ENCODE results near the gene PNMA8B. TPM values are rescaled to one million over a fixed set of nuclear protein-coding genes. Genes with fewer than 3 reads are reported as not detected.

PNMA8B gene
- total RNA-seq, 1 donor from 2014 or later = 0.09 TPM

- peaks cover 83% of the 10 kb centered on the region for H3K27me3 ChIP-seq
- Mint-ChIP-seq H3K4me1 (peaks cover 43% of the 10 kb centered on the region), H3K4me3 (no peak overlapping the region), H3K9me3 (peaks cover 4% of the 10 kb centered on the region), H3K27me3 (ENCODE audit: insufficient read depth, low read depth) (peaks cover 27% of the 10 kb centered on the region), H3K27ac (no peak overlapping the region), H3K36me3 (peaks cover 5% of the 10 kb centered on the region)
- H3K36me3 ChIP-seq = no peaks in the 10 kb centered on the region
- H3K79me2 ChIP-seq (ENCODE audit: low read depth) = no peaks in the 10 kb centered on the region
- no peaks in the 10 kb centered on the region for H4K20me1 ChIP-seq (ENCODE audit: low read depth)
- TF ChIP-seq CTCF (IDR thresholded peaks at IDR 0.05) = no peak
- TF ChIP-seq EZH2phosphoT487 (IDR thresholded peaks at IDR 0.05) = no peak
- no peak for TF ChIP-seq EZH2 (IDR thresholded peaks at IDR 0.05)
- no peak overlapping the region for H3K9ac ChIP-seq
- H3F3A ChIP-seq (ENCODE audit: low read depth) = peaks cover 16% of the 10 kb centered on the region
- no peak overlapping the region for H2AFZ ChIP-seq (replicated peaks)
- H3K4me1 ChIP-seq = peaks cover 26% of the 10 kb centered on the region
- DNase-seq (ENCODE audit: low spot score) = no peak
- H3K4me2 ChIP-seq = peak overlapping the region; percentile 70
- H3K9me3 ChIP-seq (ENCODE audit: low read depth) = no peaks in the 10 kb centered on the region
- no peak overlapping the region for H3K27ac ChIP-seq
- no peak overlapping the region for H3K4me3 ChIP-seq
Observed at GRCh38 chr19:46491975-46492682, 3.5 kb downstream of the PNMA8B start.

- H3K36me3 Mint-ChIP-seq = peaks cover 5% of the 10 kb centered on the region
Observed at GRCh38 chr19:46490774-46491173, 4.9 kb downstream of the PNMA8B start.

GRCh38 chr19:46489445-46490272 lies 6.0 kb downstream of the PNMA8B start:
- Histone ChIP-seq H3K9me3 (ENCODE audit: low read depth) (no peaks in the 10 kb centered on the region), H3K4me3 (peak overlapping the region; percentile 5), H4K20me1 (ENCODE audit: low read depth) (no peaks in the 10 kb centered on the region), H3F3A (ENCODE audit: low read depth) (peaks cover 15% of the 10 kb centered on the region), H3K27ac (no peak overlapping the region), H3K9ac (no peak overlapping the region), H3K4me1 (peaks cover 18% of the 10 kb centered on the region), H3K27me3 (peaks cover 84% of the 10 kb centered on the region), H3K4me2 (peak overlapping the region; percentile 57), H3K36me3 (no peaks in the 10 kb centered on the region), H3K79me2 (ENCODE audit: low read depth) (no peaks in the 10 kb centered on the region), H2AFZ (replicated peaks) (no peak overlapping the region)
- peaks cover 26% of the 10 kb centered on the region for H3K27me3 Mint-ChIP-seq (ENCODE audit: insufficient read depth, low read depth)
- peaks cover 4% of the 10 kb centered on the region for H3K36me3 Mint-ChIP-seq
- H3K27ac Mint-ChIP-seq = no peak overlapping the region
- peak; percentile 67 for DNase-seq (ENCODE audit: low spot score)
- H3K4me1 Mint-ChIP-seq = peaks cover 39% of the 10 kb centered on the region
- peak; percentile 49 for TF ChIP-seq CTCF (IDR thresholded peaks at IDR 0.05)
- TF ChIP-seq EZH2phosphoT487 (IDR thresholded peaks at IDR 0.05) = no peak
- peak; percentile 22 for TF ChIP-seq EZH2 (IDR thresholded peaks at IDR 0.05)
- peak overlapping the region; percentile 53 for H3K4me3 Mint-ChIP-seq
- H3K9me3 Mint-ChIP-seq = peaks cover 3% of the 10 kb centered on the region

More at GRCh38 chr19:46490774-46491173, 4.9 kb downstream of the PNMA8B start:
- H3K4me1 ChIP-seq = peaks cover 20% of the 10 kb centered on the region
- no peak for DNase-seq (ENCODE audit: low spot score)
- Mint-ChIP-seq H3K9me3 (peaks cover 4% of the 10 kb centered on the region), H3K27me3 (ENCODE audit: insufficient read depth, low read depth) (peaks cover 27% of the 10 kb centered on the region), H3K4me1 (peaks cover 38% of the 10 kb centered on the region), H3K4me3 (no peak overlapping the region), H3K27ac (no peak overlapping the region)
- TF ChIP-seq CTCF (IDR thresholded peaks at IDR 0.05) = no peak
- no peak for TF ChIP-seq EZH2phosphoT487 (IDR thresholded peaks at IDR 0.05)
- no peak for TF ChIP-seq EZH2 (IDR thresholded peaks at IDR 0.05)
- no peaks in the 10 kb centered on the region for H3K36me3 ChIP-seq
- peaks cover 91% of the 10 kb centered on the region for H3K27me3 ChIP-seq
- H3K9me3 ChIP-seq (ENCODE audit: low read depth) = no peaks in the 10 kb centered on the region
- no peak overlapping the region for H3K27ac ChIP-seq
- peaks cover 12% of the 10 kb centered on the region for H3F3A ChIP-seq (ENCODE audit: low read depth)
- no peaks in the 10 kb centered on the region for H4K20me1 ChIP-seq (ENCODE audit: low read depth)
- no peak overlapping the region for H3K9ac ChIP-seq
- no peak overlapping the region for H2AFZ ChIP-seq (replicated peaks)
- no peak overlapping the region for H3K4me2 ChIP-seq
- H3K79me2 ChIP-seq (ENCODE audit: low read depth) = no peaks in the 10 kb centered on the region
- no peak overlapping the region for H3K4me3 ChIP-seq
